Mucosa of descending colon (tissue), 3 donors: ENCODE results near the gene SLFN14. TPM values are rescaled to one million over a fixed set of nuclear protein-coding genes. Genes with fewer than 3 reads are reported as not detected.

Source experiments
- ATAC-seq: fragments of 200-7000 bp; cut with Tn5 transposase; one replicate; pipeline ENCODE4 v1.9.1; 2020; ENCODE audit warnings: mild to moderate bottlenecking, moderate library complexity
- DNase-seq, 3 donors: peaks; one replicate each; pipeline ENCODE4 v3.0.0-alpha.2; 2020
- H3K36me3 ChIP-seq: fragments of 200-600 bp; one replicate; pipeline ENCODE4 v1.8.0; 2021; ENCODE audit warnings: low read depth, mild to moderate bottlenecking
- H3K4me1 ChIP-seq: fragments of 200-600 bp; one replicate; pipeline ENCODE4 v1.8.0; 2021; ENCODE audit warnings: low read depth, mild to moderate bottlenecking
- H3K4me3 ChIP-seq: fragments of 200-600 bp; one replicate; pipeline ENCODE4 v1.8.0; 2021; ENCODE audit warnings: mild to moderate bottlenecking
- H3K9me3 ChIP-seq: fragments of 200-600 bp; one replicate; pipeline ENCODE4 v1.8.0; 2021; ENCODE audit warnings: mild to moderate bottlenecking
- CTCF ChIP-seq: fragments of 200-600 bp; IDR thresholded peaks from one replicate; pipeline ENCODE4 v1.8.0; 2022; ENCODE audit warnings: antibody characterized with exemption, mild to moderate bottlenecking
- intact Hi-C, 2 donors: fragments of 100-400 bp; cut with DNase I in 1 of 2; cut with micrococcal nuclease in 1 of 2; formaldehyde crosslinking; loops; one replicate each; pipeline versions ENCODE4 v1.11.0 to v1.11.1; 2022; cut with DNase I, micrococcal nuclease
- total RNA-seq, 3 donors: library from RNA; stranded (reverse); fragmentation: NEBNext Ultra II Directional in 2 of 3; extraction: Animal tissue kit (Norgen Biotek cat#: 25700) in 2 of 3; gene quantifications; one replicate each; pipeline versions ENCODE4 v1.2.1 to v1.2.4, GENCODE V29; 2021 to 2023
- donor health status: DM: no; HTN: no; CAD: no; lungs with moderate emphysema.
- donor health status: DM: no; HTN: no; CAD: no.
- donor health status: DM: no; HTN: yes; CAD: no.

The SLFN14 gene
- total RNA-seq, 3 donors from 2014 or later = not detected

- intact Hi-C loops = no loop called here
- DNase-seq = no peak
These were observed 26.0 kb upstream of the SLFN14 start for GRCh38 chr17:35586569-35587073.

GRCh38 chr17:35584061-35584460, 23.4 kb upstream of the SLFN14 start:
- Histone ChIP-seq H3K4me3 (no peak overlapping the region), H3K36me3 (peaks cover 2% of the 10 kb centered on the region), H3K4me1 (peaks cover 7% of the 10 kb centered on the region), H3K9me3 (no peaks in the 10 kb centered on the region)
- intact Hi-C loops = no loop called here
- TF ChIP-seq CTCF = no peak
- no peak for DNase-seq
- ATAC-seq = no peak

More at GRCh38 chr17:35586569-35587073, 26.0 kb upstream of the SLFN14 start:
- no peak overlapping the region for H3K4me3 ChIP-seq
- H3K36me3 ChIP-seq = peaks cover 2% of the 10 kb centered on the region
- H3K9me3 ChIP-seq = no peaks in the 10 kb centered on the region
- no peak for ATAC-seq
- TF ChIP-seq CTCF = no peak
- H3K4me1 ChIP-seq = peaks cover 21% of the 10 kb centered on the region

- Histone ChIP-seq H3K4me3 (peak overlapping the region; percentile 54), H3K9me3 (no peaks in the 10 kb centered on the region), H3K4me1 (no peaks in the 10 kb centered on the region), H3K36me3 (no peaks in the 10 kb centered on the region)
- intact Hi-C loops = no loop called here
- DNase-seq = no peak
- TF ChIP-seq CTCF = no peak
- peak; percentile 28 for ATAC-seq
These were observed 18.4 kb upstream of the SLFN14 start for GRCh38 chr17:35578929-35579432.

GRCh38 chr17:35578197-35578928, 17.7 kb upstream of the SLFN14 start, which contains the start of gene PEX12:
TSS of gene PEX12 (minus strand) at chr17:35578571. CDS start at chr17:35578021, 550 bp downstream.
- Histone ChIP-seq H3K36me3 (no peaks in the 10 kb centered on the region), H3K4me1 (no peaks in the 10 kb centered on the region), H3K9me3 (no peaks in the 10 kb centered on the region), H3K4me3 (peak within 1 kb of the TSS; percentile 54)
- DNase-seq = peak; percentile 88 to 93 (median 92)
- ATAC-seq = peak; percentile 98
- TF ChIP-seq CTCF = no peak
- intact Hi-C loops = no loop called here

GRCh38 chr17:35577830-35578196, 17.2 kb upstream of the SLFN14 start:
- intact Hi-C loops = no loop called here
- Histone ChIP-seq H3K9me3 (no peaks in the 10 kb centered on the region), H3K4me1 (no peaks in the 10 kb centered on the region), H3K4me3 (peak overlapping the region; percentile 54), H3K36me3 (no peaks in the 10 kb centered on the region)
- no peak for TF ChIP-seq CTCF
- peak; percentile 32 for ATAC-seq
- DNase-seq = peak in 1 of 3 donors; percentile 43
